ENCODE results near the gene EPHA8. TPM values are rescaled to one million over a fixed set of nuclear protein-coding genes. Genes with fewer than 3 reads are reported as not detected.

EPHA8 gene
- total RNA-seq, 2 donors from 2014 or later = 0.05 to 4.1 TPM

- intact Hi-C loops (cut with DNase I) = no loop called here
- 83% methylated on average over 9 of the region's 9 CpGs for WGBS
- TF ChIP-seq POLR2AphosphoS5 (IDR thresholded peaks at IDR 0.05) = no peak
- no peak for TF ChIP-seq POLR2A (IDR thresholded peaks at IDR 0.05)
- no peak for TF ChIP-seq CTCF (IDR thresholded peaks at IDR 0.05)
Measured at GRCh38 chr1:22592051-22592450, 28.8 kb downstream of the EPHA8 start.

GRCh38 chr1:22592919-22593790, 29.9 kb downstream of the EPHA8 start:
- H3K4me3 ChIP-seq = no peak overlapping the region
- H3K36me3 ChIP-seq = no peaks in the 10 kb centered on the region
- TF ChIP-seq POLR2AphosphoS5 (IDR thresholded peaks at IDR 0.05) (no peak), POLR2A (IDR thresholded peaks at IDR 0.05) (no peak), CTCF (IDR thresholded peaks at IDR 0.05) (no peak)
- no peaks in the 10 kb centered on the region for H3K9me3 ChIP-seq
- 33% methylated on average over 37 of the region's 38 CpGs for WGBS
- DNase-seq (ENCODE audit: low spot score) = no peak
- no peaks in the 10 kb centered on the region for H3K4me1 ChIP-seq (replicated peaks)
- no peak overlapping the region for H3K27ac ChIP-seq
- intact Hi-C loops (cut with DNase I) = no loop called here
- H3K27me3 ChIP-seq (replicated peaks; ENCODE audit: insufficient read depth) = peaks cover 21% of the 10 kb centered on the region

More at GRCh38 chr1:22592051-22592450, 28.8 kb downstream of the EPHA8 start:
- H3K4me1 ChIP-seq (replicated peaks) = no peaks in the 10 kb centered on the region
- H3K36me3 ChIP-seq = no peaks in the 10 kb centered on the region
- no peak overlapping the region for H3K4me3 ChIP-seq
- peaks cover 21% of the 10 kb centered on the region for H3K27me3 ChIP-seq (replicated peaks; ENCODE audit: insufficient read depth)
- no peak overlapping the region for H3K27ac ChIP-seq
- H3K9me3 ChIP-seq = no peaks in the 10 kb centered on the region
- no peak for DNase-seq (ENCODE audit: low spot score)

GRCh38 chr1:22594396-22594795, 31.1 kb downstream of the EPHA8 start:
- no peak overlapping the region for H3K27ac ChIP-seq
- intact Hi-C loops (cut with DNase I) = no loop called here
- TF ChIP-seq CTCF (IDR thresholded peaks at IDR 0.05) (no peak), POLR2A (IDR thresholded peaks at IDR 0.05) (no peak), POLR2AphosphoS5 (IDR thresholded peaks at IDR 0.05) (no peak)
- WGBS = 84% methylated on average over 10 of the region's 10 CpGs
- H3K4me3 ChIP-seq = no peak overlapping the region
- H3K4me1 ChIP-seq (replicated peaks) = no peaks in the 10 kb centered on the region
- H3K9me3 ChIP-seq = no peaks in the 10 kb centered on the region
- peaks cover 21% of the 10 kb centered on the region for H3K27me3 ChIP-seq (replicated peaks; ENCODE audit: insufficient read depth)
- no peak for DNase-seq (ENCODE audit: low spot score)
- no peaks in the 10 kb centered on the region for H3K36me3 ChIP-seq

- peaks cover 21% of the 10 kb centered on the region for H3K27me3 ChIP-seq (replicated peaks; ENCODE audit: insufficient read depth)
- H3K36me3 ChIP-seq = no peaks in the 10 kb centered on the region
- 79% methylated on average over 7 of the region's 7 CpGs for WGBS
- TF ChIP-seq CTCF (IDR thresholded peaks at IDR 0.05) = no peak
- H3K4me1 ChIP-seq (replicated peaks) = no peaks in the 10 kb centered on the region
- DNase-seq (ENCODE audit: low spot score) = no peak
- no peaks in the 10 kb centered on the region for H3K9me3 ChIP-seq
- no peak overlapping the region for H3K4me3 ChIP-seq
- H3K27ac ChIP-seq = no peak overlapping the region
- intact Hi-C loops (cut with DNase I) = no loop called here
Measured at GRCh38 chr1:22595108-22595507, 31.8 kb downstream of the EPHA8 start.
